ENCODE measurements around the gene CHKB.
"Not testable (repeated sequence)": the region's sequence is repeated elsewhere in the genome, so short reads cannot be mapped to it uniquely, and the experiment has no call there.

CHKB gene

GRCh38 chr22:50622723-50623327 lies 40.2 kb upstream of the CHKB start:
- no peak overlapping the region for H3K4me3 Mint-ChIP-seq
- TF ChIP-seq, protein P1, sequence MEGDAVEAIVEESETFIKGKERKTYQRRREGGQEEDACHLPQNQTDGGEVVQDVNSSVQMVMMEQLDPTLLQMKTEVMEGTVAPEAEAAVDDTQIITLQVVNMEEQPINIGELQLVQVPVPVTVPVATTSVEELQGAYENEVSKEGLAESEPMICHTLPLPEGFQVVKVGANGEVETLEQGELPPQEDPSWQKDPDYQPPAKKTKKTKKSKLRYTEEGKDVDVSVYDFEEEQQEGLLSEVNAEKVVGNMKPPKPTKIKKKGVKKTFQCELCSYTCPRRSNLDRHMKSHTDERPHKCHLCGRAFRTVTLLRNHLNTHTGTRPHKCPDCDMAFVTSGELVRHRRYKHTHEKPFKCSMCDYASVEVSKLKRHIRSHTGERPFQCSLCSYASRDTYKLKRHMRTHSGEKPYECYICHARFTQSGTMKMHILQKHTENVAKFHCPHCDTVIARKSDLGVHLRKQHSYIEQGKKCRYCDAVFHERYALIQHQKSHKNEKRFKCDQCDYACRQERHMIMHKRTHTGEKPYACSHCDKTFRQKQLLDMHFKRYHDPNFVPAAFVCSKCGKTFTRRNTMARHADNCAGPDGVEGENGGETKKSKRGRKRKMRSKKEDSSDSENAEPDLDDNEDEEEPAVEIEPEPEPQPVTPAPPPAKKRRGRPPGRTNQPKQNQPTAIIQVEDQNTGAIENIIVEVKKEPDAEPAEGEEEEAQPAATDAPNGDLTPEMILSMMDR (IDR thresholded peaks at IDR 0.05; ENCODE audit: unreplicated experiment in 3 of 3) = no peak
- H3K9me3 Mint-ChIP-seq = no peaks in the 10 kb centered on the region
- H3K4me1 Mint-ChIP-seq = peaks cover 20% of the 10 kb centered on the region
- peaks cover 13% of the 10 kb centered on the region for H3K27me3 Mint-ChIP-seq (ENCODE audit: low read depth)
- H3K27ac Mint-ChIP-seq = no peak overlapping the region
- H3K36me3 Mint-ChIP-seq (ENCODE audit: low read depth) = no peaks in the 10 kb centered on the region

- Mint-ChIP-seq H3K9me3 (no peaks in the 10 kb centered on the region), H3K36me3 (ENCODE audit: low read depth) (no peaks in the 10 kb centered on the region), H3K4me3 (peak overlapping the region; percentile 7 to 52 (median 47)), H3K27me3 (ENCODE audit: low read depth) (peaks cover 13% of the 10 kb centered on the region), H3K27ac (peak overlapping the region in 2 of 3 experiments; percentile 37 to 86), H3K4me1 (peaks cover 20% of the 10 kb centered on the region)
- TF ChIP-seq, protein P1 (IDR thresholded peaks at IDR 0.05; ENCODE audit: unreplicated experiment in 3 of 3) = peak in 1 of 3 experiments; percentile 12
Observed at GRCh38 chr22:50621948-50622722, 39.5 kb upstream of the CHKB start.

DNA sequence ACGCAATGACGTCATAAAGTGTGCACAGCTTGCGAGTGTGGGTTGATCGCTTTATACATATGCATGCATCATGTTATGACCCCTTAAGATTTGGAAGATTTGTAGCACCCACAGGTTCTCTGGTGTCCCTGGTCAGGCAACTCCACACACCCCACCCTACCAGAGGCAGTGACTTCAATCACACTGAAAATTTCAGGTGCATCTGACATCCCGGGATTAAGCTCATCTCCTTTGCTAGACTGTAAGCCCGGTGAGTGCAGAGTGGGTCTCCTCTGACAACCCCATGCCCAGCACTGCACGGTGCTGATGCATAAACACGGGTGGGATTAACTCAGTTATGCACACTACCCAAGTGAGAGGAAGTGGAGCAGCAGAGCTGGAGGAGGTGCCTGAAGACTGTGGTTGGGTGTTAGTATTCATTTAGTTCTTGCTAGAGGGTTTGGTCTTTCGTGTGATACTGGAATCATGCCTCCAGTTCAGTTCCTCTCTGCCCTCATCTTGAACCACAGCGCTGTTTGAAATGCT lies 38.8 kb upstream of the CHKB start:
- peak overlapping the region in 1 of 3 experiments; percentile 86 for H3K27ac Mint-ChIP-seq

DNA sequence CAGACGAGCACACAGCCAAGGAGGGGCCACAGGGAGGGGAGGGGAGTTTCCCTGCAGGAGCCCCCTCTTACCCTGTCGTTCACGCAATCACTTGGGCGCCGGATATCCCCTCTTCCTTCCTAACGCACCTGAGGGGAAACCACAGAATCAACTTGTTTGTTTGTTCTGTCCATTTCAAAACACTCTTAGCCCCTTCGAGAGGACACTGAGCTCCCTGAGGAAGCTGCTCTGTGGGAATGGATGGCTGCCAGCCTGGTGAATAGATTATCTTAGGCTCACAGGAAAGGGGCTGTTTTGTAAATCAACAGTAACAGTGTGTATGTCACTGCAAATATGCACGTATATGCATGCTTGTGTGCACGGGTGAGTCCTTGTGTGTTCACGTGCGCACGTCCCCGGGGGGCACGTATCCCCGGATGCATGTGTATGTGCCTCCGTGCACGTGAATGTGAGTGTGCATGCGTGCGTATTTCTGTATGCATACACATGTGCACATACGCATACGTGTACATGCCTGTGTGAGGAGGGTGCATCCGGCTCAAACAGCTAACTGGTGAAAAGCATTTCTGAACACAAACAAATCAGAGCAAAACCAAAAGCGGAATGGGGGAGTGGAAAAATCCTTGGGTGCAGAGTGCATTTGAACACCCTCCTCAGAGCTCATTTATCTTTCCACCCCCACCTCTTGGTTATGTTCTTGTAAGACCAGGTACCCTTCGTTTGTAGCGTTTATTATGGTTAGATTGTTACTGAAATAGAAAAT lies 38.1 kb upstream of the CHKB start:
- Mint-ChIP-seq H3K27ac (peak overlapping the region in 1 of 3 experiments; percentile 53), H3K36me3 (ENCODE audit: low read depth) (no peaks in the 10 kb centered on the region), H3K4me3 (peak overlapping the region; percentile 26 to 78 (median 48)), H3K27me3 (ENCODE audit: low read depth) (peaks cover 13% of the 10 kb centered on the region), H3K4me1 (peaks cover 20% of the 10 kb centered on the region), H3K9me3 (no peaks in the 10 kb centered on the region)
- TF ChIP-seq, protein P1 (IDR thresholded peaks at IDR 0.05; ENCODE audit: unreplicated experiment in 3 of 3) = peak in 2 of 3 experiments; percentile 6 to 74

More for the DNA sequence above, 38.8 kb upstream of the CHKB start:
- Mint-ChIP-seq H3K4me1 (peaks cover 20% of the 10 kb centered on the region), H3K27me3 (ENCODE audit: low read depth) (peaks cover 13% of the 10 kb centered on the region), H3K36me3 (ENCODE audit: low read depth) (no peaks in the 10 kb centered on the region), H3K4me3 (peak overlapping the region; percentile 45 to 52 (median 47)), H3K9me3 (no peaks in the 10 kb centered on the region)
- TF ChIP-seq, protein P1 (IDR thresholded peaks at IDR 0.05; ENCODE audit: unreplicated experiment in 3 of 3) = no peak

DNA sequence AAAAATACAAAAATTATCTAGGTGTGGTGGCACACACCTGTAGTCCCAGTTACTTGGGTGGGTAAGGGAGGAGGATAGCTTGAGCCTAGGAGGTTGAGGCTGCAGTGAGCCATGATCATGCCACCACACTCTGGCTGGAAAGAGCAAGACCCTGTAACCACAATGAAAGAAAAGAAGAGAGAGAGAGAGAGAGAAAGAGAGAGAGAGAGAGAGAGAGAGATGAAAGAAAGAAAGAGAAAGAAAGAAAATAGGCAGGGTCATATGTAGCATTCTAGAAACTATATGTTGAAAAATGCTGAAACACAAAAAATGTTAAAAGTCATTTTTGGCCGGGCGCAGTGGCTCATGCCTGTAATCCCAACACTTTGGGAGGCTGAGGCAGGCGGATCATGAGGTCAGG lies 31.6 kb upstream of the CHKB start:
- not testable (repeated sequence) for H3K36me3 Mint-ChIP-seq (ENCODE audit: low read depth); H3K9me3 Mint-ChIP-seq; H3K4me1 Mint-ChIP-seq; H3K4me3 Mint-ChIP-seq; H3K27ac Mint-ChIP-seq
- peaks cover 29% of the 10 kb centered on the region for H3K27me3 Mint-ChIP-seq (ENCODE audit: low read depth)
